Measurements from ENCODE around the gene SCAMP3. TPM values are rescaled to one million over a fixed set of nuclear protein-coding genes. Genes with fewer than 3 reads are reported as not detected.

The SCAMP3 gene
- total and polyA plus RNA-seq, 12 donors, result 41.9 to 143 (median 94.1) TPM

DNA sequence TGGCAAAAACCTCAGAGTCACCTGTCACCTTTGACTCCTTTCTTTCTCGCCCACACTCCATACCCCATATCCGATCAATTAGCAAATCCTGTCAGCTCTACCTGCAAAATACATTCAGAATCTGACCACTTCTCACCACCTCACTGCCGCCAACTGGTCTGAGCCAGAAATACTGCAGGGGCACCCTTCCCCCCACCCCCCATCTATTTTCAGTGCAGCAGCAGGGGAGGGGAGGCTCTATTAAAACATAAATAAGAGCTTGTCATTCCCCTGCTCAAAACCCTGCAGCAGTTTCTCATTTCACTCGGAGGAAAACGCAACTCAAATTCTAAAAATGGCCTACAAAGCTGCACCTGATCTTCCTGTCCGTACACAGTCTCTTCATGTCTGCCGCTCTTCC is 35.2 kb upstream of the SCAMP3 start:
- intact Hi-C loops (cut with DNase I), result no loop called here
- 70 to 78% (median 76%) methylated on average over 7 of the region's 7 CpGs for WGBS, 4 donors
- no peak for TF ChIP-seq POLR2A (IDR thresholded peaks at IDR 0.05)
- TF ChIP-seq, protein P1, sequence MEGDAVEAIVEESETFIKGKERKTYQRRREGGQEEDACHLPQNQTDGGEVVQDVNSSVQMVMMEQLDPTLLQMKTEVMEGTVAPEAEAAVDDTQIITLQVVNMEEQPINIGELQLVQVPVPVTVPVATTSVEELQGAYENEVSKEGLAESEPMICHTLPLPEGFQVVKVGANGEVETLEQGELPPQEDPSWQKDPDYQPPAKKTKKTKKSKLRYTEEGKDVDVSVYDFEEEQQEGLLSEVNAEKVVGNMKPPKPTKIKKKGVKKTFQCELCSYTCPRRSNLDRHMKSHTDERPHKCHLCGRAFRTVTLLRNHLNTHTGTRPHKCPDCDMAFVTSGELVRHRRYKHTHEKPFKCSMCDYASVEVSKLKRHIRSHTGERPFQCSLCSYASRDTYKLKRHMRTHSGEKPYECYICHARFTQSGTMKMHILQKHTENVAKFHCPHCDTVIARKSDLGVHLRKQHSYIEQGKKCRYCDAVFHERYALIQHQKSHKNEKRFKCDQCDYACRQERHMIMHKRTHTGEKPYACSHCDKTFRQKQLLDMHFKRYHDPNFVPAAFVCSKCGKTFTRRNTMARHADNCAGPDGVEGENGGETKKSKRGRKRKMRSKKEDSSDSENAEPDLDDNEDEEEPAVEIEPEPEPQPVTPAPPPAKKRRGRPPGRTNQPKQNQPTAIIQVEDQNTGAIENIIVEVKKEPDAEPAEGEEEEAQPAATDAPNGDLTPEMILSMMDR (IDR thresholded peaks at IDR 0.05), result no peak

DNA sequence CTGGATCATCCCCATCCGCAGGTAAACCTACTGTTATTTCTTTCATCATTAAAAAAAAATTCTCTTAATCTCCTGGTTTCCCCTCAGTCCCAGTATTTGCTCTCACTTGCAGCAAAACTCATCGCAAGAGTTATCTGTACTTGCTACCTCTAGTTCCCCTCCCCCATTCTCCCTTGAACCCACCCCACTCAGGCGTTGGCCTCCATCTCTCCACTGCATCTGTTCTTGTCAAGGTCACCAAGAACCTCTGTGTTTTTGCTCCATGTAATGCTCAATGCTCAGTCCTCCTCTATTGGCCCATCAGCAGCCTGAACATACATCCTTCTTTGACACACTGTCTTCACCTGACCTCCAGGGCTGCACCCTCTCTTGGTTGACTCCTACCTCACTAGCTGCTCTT is 34.5 kb upstream of the SCAMP3 start:
- no peak for DNase-seq
- no peak overlapping the region for H3K27ac ChIP-seq
- no peaks in the 10 kb centered on the region for H3K36me3 ChIP-seq (replicated peaks in 1 of 2)
- intact Hi-C loops (cut with DNase I), result no loop called here
- no peak overlapping the region for H3K4me3 ChIP-seq
- H3K27me3 ChIP-seq, result peaks cover 20% of the 10 kb centered on the region
- H3K4me1 ChIP-seq (replicated peaks in 1 of 2), result no peaks in the 10 kb centered on the region
- 65 to 71% (median 71%) methylated on average over 3 of the region's 3 CpGs for WGBS, 4 donors
- H3K9me3 ChIP-seq (replicated peaks in 1 of 3), result no peaks in the 10 kb centered on the region
- no peak for TF ChIP-seq POLR2A (IDR thresholded peaks at IDR 0.05)
- TF ChIP-seq, protein P1 (IDR thresholded peaks at IDR 0.05), result no peak

More for the DNA sequence above, 35.2 kb upstream of the SCAMP3 start:
- H3K27ac ChIP-seq, result no peak overlapping the region
- H3K4me3 ChIP-seq, result no peak overlapping the region
- no peaks in the 10 kb centered on the region for H3K9me3 ChIP-seq (replicated peaks in 1 of 3)
- H3K4me1 ChIP-seq (replicated peaks in 1 of 2), result no peaks in the 10 kb centered on the region
- peaks cover 20% of the 10 kb centered on the region for H3K27me3 ChIP-seq
- DNase-seq, result no peak
- H3K36me3 ChIP-seq (replicated peaks in 1 of 2), result no peaks in the 10 kb centered on the region

DNA sequence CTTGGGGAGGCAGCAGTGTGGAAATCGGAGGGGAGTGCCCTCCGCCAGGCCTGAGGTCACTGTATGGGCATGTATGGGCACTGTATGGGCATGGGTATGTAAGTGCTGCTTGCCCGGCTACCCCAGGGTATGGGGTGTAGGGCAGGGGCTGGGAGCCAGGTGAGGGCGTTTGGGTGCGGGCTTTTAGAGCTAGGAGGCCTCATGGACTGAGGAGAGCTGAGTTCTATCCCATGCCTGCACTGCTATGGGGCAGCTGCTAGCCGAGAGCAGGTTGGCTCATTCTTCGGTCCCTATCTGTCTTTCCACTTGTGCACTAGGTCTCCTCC is 33.7 kb upstream of the SCAMP3 start:
- intact Hi-C loops (cut with DNase I), result no loop called here
- 84 to 92% (median 90%) methylated on average over 6 to 7 of the region's 7 CpGs for WGBS, 4 donors
- H3K27me3 ChIP-seq, result peaks cover 20% of the 10 kb centered on the region
- H3K4me1 ChIP-seq (replicated peaks in 1 of 2), result no peaks in the 10 kb centered on the region
- no peak overlapping the region for H3K27ac ChIP-seq
- no peak overlapping the region for H3K4me3 ChIP-seq
- H3K9me3 ChIP-seq (replicated peaks in 1 of 3), result no peaks in the 10 kb centered on the region
- no peak for DNase-seq
- no peaks in the 10 kb centered on the region for H3K36me3 ChIP-seq (replicated peaks in 1 of 2)
- TF ChIP-seq, protein P1 (IDR thresholded peaks at IDR 0.05), result no peak
- no peak for TF ChIP-seq POLR2A (IDR thresholded peaks at IDR 0.05)

DNA sequence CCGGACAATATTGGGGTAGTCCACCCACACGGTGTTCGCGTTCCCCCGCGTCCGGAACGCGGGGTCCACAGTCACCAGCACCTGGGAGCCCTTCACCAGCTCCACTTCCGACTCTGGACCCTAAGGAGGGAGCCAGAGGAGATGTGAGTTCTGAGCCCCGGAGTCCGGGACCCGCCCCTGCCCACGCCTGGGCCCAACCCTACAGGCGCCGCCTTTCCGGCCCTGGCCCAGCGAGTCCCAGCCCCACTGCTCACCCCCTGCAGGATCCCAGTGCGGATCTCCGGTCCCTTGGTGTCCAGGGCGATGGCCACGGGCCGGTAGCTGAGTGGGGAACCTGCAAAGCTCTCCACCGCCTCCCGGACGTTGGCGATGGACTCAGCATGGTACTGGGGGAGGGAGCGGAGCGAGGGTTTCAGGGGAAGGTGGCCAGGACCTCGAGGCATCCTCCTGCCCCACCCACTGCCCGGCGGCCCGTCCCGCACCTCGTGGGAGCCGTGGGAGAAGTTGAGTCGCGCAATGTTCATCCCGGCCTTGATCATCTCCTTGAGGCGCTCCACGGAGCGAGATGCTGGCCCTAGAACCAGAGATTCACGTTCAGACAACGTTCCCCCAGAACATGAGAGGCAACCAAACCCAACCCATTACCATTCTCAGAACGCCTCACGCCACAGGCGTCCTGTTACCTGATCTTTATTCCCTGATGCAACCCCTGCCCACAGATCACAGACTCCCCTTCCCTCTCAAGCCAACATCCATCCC is 33.2 kb upstream of the SCAMP3 start:
- TF ChIP-seq POLR2A (IDR thresholded peaks at IDR 0.05), result no peak
- TF ChIP-seq, protein P1 (IDR thresholded peaks at IDR 0.05), result no peak
- Histone ChIP-seq H3K36me3 (replicated peaks in 1 of 2) (no peaks in the 10 kb centered on the region), H3K27me3 (peaks cover 20% of the 10 kb centered on the region), H3K27ac (no peak overlapping the region), H3K4me3 (no peak overlapping the region), H3K4me1 (replicated peaks in 1 of 2) (no peaks in the 10 kb centered on the region), H3K9me3 (replicated peaks in 1 of 3) (no peaks in the 10 kb centered on the region)
- WGBS, 4 donors, result 15 to 33% (median 20%) methylated on average over 8 to 47 of the region's 47 CpGs
- DNase-seq, result no peak
- intact Hi-C loops (cut with DNase I), result no loop called here
